HuH-7.5 (cell line): ENCODE results near the gene DLGAP4.

ENCODE experiments used
- DNase-seq: peaks from one replicate; pipeline ENCODE4 v3.0.0; 2011; ENCODE audit warnings: low spot score

The DLGAP4 gene

DNA sequence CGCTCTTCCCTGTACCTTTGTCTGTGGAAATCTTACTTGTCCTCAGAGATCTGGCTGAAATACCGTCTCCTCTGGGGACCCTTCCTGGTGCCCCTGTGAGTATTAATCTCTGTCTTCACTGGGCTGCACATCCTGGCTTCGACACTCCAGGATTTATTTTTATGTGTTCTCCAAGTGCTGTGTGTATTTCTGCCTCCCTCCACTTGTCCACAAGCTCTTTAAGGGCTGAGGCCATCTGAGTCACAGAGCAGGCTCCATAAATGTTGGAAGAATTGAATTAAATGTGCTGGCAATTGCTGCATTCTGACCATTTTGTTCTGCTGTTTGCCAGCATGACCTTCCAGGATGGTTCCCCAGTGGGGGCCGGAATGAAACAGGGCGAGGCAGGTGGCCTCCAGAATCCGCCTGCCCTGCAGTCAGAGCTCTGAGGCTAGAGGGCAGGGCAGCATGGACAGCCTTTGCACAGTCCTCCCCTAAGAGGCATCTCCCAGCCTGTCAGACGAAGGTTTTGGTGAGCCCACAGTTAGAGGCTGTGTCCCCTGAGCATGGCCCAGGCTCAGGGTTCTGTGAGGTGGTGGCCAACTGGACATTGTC is 105.8 kb downstream of the DLGAP4 start:
- no peak for DNase-seq

DNA sequence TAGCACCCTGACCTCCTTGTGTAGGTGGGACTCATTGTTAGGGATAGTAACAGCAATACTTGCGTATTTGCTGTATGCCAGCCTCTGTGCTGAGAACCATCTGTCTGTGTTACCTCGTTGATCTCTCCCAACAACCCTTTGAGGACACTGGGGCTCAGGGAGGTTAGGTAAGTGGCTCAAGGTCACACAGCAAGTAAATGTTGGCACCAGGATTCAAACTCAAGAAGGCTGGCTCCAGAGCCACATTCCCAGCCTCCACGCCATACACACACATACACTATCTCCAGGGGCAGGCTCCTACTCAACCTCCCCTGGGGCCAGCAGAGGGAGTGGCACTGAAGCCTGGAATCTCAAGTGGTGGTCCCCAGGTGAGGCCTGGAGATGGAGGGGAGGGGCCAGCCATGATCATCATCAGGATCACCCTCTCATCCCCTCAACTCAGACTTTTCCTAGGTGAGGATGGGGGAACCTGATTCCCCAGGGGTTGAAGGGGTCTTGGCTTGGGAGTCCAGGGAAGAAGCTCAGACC is 109.4 kb downstream of the DLGAP4 start:
- DNase-seq, result no peak

DNA sequence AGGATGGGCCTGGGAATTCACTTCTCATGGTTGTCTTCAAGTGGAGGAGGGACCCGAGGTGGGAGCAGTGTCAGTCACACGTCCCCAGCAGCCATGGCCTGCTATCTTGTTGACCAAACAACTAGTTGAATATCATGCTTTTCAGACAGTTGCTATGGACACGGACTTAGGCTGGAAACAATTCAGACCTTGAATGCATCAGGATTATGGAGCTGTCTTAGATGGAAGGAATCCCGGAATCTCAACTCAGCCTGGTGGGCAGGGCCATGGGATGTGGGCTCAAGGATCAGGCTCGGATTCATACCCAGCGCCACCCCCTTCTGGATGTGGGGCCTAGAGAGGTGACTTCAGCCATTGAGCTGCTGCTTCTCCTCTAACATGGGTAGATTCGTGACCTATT is 112.6 kb downstream of the DLGAP4 start:
- no peak for DNase-seq

DNA sequence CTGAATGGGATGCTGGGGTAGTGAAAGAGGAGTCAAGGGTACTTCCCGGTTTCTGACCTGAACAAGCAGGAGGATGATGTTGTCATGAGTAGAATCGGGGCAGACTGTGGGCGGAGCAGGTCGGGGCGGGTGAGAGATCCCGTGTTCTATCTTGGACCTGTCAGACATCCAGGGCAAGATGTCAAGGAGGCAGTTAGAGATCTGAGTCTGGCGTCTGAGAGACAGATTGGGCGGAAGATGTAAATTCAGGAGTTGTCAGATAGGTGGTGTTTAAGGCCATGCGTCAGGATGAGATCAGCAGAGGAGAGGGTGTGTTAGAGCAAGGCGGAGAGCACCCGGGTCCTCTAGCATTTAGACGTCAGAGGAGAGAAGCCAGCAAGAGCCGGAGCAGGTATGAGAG is 115.5 kb downstream of the DLGAP4 start:
- no peak for DNase-seq

DNA sequence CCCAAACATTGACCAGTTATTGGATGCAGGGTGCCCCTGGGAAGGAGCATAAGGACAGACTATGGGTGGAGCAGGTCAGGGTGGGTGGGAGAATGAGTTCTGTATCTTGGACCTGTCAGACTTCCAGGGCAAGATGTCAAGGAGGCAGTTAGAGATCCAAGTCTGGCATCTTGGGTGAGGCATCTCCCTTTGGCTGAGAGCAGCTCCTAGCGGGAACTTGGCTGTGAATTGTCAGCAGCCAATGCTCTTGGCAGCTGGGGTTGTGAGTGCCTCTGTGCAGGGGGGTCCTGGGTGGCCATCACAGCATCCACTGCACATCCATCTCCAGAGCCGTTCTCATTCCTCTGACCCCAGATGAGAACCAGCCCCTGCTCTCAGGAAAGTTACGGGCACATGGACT is 118.2 kb downstream of the DLGAP4 start:
- no peak for DNase-seq

DNA sequence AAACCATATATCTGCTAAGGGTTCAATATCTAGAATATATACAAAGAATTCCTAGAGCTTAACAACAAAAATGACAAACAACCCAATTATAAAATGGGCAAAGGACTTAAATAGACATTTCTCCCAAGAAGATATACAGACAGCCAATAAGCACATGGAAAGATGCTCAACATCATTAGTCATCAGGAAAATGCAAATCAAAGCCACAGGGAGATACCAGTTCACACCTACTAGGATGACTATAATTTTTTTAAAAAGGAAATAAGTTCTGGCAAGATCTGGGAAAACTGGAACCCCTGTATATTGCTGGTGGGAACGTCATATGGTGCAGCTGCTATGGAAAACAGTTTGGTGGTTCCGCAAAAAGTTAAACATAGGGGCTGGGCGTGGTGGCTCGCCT is 119.0 kb downstream of the DLGAP4 start:
- DNase-seq, result no peak

DNA sequence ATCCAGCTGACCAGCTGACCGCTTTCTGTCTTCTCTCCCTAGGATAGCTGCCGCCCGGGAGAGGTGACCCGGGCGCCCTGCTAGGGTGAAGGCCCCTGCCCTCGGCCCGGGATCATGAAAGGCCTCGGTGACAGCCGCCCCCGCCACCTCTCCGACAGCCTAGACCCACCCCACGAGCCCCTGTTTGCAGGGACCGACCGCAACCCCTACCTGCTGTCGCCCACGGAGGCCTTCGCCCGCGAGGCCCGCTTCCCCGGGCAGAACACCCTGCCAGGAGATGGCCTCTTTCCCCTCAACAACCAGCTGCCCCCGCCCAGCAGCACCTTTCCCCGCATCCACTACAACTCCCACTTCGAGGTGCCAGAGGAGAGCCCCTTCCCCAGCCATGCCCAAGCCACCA is 125.5 kb downstream of the DLGAP4 start:
- DNase-seq, result no peak

DNA sequence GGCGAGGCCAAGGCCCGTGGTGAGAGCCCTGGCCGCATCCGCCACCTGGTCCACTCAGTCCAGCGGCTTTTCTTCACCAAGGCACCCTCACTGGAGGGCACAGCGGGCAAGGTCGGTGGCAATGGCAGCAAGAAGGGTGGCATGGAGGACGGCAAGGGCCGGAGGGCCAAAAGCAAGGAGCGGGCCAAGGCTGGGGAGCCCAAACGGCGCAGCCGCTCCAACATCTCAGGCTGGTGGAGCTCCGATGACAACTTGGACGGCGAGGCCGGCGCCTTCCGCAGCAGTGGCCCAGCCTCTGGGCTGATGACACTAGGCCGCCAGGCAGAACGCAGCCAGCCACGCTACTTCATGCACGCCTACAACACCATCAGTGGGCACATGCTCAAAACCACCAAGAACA is 126.0 kb downstream of the DLGAP4 start:
- no peak for DNase-seq

DNA sequence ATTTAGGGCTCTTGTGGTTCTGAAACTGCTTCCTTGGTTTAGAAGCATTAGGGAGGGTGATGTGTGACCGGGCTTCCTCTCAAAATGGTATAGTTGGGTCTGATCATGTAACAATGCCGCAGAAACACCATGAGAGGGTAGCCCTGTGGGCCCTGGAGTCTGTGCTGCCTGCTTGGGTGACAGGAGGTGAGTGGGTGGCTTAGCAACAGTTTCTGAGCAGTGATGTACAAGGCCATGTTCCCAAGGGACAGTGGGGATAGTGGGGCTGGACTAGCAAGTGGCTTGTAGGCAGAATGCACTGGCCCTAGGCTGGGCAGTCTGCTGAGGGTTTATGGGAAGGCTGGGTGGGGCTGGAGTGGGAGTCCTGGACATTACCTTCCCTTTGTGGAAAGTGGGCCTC is 128.2 kb downstream of the DLGAP4 start:
- DNase-seq, result no peak

DNA sequence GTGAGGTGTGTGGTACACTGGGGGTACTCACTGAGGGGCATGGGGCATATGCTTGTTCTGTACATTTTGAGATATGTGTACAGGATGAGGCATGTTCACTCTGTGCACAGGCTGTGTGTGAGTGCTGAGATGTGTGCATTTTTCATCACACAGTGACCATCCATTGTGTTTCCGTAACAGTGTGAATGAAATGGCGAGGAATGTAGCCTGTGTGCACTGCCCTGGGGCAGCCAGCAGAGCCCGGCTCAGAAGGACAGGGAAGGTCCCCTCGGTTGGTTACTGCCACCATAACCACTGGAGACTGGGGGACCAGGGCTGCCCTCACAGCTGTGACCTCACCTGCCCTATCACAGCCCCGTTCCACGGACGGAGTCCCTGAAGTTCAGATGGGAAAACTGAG is 129.0 kb downstream of the DLGAP4 start:
- no peak for DNase-seq

DNA sequence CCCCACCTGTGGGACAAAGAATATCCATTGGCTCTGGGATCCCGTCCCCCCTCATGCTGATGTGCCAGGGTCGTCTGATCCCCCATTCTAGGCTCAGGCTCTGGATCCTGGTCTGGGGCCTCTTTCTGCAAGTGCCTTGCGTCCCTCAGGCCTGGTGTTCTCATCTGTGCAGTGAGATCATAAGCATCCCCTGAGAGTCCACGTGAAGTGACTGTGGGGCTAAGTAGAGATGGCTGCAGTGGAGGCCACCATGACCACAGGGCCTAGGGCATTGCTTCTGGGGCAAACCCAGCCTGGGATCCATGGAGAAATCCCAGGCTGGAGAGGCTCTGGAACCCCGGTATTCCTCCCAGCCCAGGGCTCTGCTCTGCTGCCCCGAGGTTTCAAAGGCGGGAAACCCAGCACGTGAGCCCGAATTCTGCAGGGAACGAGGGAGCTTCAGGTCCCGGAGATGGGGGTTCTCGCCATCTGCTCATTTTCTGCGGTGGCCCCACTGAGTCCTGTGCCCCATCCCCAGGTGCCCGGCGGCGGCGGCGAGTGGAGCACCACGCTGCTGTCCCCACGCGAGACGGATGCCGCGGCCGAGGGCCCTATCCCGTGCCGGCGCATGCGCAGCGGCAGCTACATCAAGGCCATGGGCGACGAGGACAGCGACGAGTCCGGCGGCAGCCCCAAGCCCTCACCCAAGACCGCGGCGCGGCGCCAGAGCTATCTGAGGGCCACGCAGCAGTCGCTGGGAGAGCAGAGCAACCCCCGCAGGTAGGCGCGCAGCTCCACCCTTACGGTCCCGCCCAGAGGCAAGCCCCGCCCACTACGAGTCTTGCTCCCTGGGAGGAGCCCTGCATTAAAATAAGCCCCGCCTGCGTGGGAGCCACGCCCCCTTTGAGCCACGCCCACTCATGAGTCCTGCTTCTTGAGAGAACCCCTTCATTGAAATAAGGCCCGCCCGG is 129.7 kb downstream of the DLGAP4 start:
- no peak for DNase-seq

DNA sequence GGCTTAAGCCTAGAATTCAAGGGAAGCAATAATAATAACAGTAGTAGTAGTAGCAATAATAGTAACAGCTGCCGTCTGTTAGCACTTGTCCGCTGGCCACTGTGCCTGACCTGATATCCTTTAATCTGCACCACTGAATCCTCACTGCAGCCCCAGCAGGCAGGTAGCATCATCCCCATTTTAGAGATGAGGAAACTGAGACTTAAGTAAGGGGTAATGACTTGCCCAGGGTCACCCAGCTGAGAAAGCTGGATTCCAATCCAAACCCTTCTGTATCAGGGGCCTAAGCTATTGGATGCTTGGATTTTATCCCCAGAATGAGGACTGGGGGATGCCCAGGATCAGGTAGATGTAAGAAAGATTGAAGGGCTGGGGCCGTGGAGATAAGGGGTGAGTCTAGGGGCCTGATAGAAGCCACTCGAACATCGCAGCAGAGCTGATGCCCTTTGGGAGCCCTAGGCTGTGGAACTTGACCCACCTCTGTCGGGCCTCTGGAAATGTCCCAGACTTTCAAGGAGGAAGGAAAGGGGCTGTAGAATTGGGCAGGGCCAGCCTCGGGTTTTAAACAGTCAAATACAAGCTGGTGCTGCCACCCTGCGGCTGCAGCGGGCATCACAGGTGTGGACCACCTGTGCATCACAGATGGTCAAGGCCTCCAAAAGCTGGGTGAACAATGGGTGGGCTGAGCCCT is 133.0 kb downstream of the DLGAP4 start:
- DNase-seq, result peak; percentile 82

DNA sequence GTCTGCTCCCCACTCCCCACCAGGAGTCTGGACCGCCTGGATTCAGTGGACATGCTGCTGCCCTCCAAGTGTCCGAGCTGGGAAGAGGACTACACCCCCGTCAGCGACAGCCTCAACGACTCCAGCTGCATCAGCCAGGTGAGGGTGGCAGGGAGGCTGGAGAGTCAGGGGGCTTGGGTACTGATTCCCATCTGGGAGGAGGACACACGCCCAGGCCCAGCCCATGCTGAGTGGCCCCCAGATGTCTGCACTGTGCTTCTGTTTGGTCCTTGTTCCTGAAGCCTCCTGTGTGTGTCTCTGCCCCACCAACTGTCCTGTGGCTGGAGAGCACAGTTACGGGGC is 133.6 kb downstream of the DLGAP4 start:
- no peak for DNase-seq

DNA sequence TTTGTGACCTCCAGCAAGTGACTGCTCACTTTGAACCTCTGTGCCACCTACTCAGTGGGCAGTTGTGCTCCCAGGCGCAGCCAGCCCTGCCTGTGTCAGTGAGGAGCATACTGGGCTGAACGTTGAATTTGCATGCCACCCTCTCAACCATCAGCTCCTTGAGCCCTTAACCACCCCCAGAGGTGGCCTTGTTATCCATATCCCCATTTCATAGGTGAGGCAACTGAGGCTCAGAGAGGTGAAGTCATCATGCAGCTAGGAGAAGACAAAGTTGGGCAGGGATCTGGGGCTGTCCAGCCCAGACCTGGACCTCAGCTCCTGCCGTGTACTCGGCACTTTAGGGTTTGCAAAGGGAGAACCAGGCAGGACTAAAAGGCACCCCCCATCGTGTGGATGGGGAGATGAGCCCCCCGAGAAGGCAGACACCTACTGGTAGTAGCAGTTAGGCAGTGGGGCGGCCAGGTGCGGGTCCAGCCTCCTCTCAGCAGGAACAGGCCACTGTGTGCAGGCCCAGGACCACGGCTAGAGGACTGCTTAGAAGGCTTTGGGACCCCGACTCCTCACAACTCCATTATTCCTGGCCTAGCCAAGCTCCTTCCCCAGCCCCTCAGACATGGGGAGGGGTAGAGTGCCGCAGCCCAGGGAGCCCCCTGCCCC is 134.4 kb downstream of the DLGAP4 start:
- no peak for DNase-seq

DNA sequence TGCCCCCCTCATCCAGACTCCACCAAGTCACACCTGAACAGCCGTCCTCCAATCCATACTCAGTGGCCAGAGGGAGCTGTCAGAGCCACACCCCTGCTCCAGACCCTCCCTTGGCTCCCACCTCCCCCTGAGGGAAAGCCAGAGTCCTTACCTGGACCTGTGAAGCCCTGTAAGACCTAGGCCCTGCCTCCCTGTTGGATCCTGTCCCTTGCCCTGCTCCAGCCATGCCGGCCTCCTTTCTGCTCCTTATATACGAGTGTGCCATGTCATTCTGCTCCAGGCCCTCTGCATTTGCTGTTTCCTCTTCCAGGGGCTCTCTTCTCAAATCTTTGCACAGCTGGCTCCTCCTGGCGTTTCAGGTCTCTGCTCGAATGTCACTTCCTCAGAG is 134.9 kb downstream of the DLGAP4 start:
- DNase-seq, result no peak

DNA sequence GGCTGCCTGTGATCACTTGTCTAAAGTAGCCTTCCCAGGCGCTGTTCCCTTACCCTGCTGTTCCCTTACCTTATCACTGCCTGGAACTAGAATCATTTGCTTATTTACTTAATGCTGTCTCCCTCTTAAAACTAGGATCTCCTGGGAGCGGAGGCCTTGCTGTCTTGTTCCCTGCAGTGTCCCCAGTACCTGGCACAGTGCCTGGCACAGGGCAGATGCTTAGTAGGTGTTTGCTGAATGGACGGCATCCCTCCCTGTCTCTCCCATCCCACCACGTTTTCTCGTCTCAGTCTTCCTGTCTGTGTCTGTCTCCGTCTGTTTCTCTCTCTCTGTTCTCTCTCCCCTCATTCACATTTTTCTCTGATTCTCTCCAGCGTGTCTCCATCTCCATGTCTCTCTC is 135.3 kb downstream of the DLGAP4 start:
- no peak for DNase-seq

DNA sequence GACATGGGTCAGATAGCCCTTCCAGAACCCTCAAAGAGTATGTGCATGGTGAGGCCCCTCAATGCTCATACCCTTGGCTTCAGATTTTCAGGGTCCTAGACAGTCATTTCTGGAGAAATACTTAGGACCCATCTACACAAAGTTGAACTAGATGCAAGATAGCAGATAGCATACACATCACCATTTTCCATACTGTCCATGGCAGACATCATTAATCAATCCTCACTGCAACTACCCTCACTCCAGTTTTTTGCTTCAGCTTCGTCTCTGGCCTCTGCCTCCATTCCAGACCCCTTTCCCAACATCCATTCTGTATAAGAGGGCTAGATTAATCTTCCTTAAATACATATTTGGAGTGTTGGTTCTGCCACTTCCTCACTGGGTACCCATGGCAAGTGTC is 139.7 kb downstream of the DLGAP4 start:
- DNase-seq, result no peak

DNA sequence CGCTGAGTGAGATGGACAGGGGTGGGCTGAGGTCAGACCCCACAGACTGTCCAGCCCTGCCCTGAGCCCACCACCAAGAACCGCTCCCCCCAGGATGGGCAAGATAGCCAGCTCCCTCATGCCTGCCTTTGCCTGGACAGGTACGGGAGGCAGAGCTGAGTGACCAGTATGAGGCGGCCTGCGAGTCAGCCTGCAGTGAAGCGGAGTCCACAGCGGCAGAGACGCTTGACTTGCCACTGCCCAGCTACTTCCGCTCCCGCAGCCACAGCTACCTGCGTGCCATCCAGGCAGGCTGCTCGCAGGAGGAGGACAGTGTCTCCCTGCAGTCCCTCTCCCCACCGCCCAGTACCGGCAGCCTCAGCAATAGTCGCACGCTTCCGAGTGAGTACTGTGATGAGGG is 140.4 kb downstream of the DLGAP4 start:
- DNase-seq, result no peak

DNA sequence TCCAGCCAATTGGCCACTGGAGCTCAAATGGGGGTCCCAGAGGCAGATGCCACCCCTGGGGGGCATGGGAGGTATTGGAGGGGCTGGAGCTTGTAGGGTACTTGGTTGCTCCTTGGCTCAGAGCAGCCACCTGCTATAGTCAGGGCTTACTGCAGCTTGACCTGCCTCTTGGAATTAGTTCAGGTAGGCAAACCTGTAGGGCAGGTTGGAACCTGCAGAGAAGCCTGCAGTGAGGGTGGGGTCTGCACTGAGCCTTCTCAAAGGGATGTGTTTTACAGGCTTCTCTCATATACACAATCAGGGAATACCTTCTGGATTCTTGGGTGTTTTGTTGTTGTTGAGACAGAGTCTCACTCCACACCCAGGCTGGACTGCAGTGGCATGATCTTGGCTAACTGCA is 141.0 kb downstream of the DLGAP4 start:
- DNase-seq, result no peak

DNA sequence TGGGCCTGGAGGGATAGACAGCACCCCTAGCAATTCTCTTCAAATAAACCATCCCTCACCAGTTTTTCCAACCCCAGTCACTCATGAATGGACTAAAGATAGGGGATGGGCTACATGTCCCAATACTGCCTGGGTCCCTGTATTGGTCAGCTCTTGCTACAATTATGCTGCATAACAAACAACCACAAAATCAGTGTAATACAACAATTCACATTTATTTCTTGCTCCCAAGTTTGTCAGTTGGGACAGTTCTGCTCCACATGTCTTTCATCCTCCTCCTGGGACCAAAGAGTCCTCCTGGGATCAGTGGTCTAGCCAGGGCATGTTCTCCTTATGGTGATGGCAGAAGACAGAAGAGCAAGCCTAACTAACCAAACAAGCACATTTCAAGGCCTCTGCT is 143.5 kb downstream of the DLGAP4 start:
- DNase-seq, result no peak

DNA sequence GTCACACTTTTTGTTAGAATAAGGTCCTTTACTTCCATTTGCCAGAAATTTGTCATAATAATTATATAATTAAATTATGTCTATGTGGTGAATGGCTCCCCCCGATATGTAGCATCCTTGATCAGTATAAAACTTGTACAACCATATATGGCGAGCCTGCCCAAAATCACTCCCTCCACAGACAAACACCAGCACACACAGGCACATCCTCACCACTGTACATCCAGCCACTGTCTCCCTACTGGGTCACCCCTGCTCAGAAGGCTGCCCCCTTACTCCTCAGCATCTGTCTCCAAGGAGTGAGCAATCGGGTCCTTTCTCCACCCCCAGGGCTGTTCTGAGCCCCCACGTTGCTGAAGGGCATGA is 148.2 kb downstream of the DLGAP4 start:
- no peak for DNase-seq

DNA sequence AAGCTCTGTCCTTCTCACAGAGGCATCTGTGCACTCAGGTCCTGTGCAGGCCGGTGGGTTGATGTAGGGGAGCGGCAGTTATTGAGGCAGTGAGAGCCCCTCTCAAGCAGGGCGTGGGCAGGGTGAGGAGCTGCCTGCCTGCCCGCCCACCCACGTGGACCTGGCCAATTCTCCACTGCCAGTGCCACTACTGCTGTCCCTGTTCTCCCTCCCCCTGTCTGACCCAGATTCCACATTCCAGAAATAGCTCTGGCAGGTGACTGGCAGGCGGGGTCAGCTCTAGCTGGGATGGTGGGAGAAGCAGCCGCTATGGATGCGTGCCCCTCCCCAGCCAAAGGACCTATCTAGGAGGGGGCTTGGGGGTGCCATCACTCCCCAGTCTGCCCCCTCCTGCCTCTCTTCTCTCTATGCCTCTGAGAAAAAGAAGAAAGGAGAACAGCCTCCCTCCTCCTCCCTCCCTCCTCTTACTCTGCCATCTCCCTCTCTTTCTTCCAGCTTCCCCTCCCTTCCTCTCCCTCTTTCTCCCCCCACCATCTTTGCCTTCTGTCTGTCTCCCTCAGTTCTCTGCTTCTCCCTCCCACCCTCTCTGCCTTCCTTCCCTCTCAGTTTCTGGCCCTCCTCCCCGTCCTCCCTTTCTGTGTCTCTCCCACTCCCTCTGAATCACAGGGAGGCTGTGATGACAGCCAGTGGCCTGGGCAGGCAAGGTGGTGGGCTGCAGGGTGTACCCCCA is 148.7 kb downstream of the DLGAP4 start:
- DNase-seq, result no peak
